Measurements from ENCODE around the gene RNF146. TPM values are rescaled to one million over a fixed set of nuclear protein-coding genes. Genes with fewer than 3 reads are reported as not detected.

Gene RNF146
- total and polyA plus RNA-seq, 2 of the 13 experiments (the other 11 are each of a cell fraction or from before 2014, with no cell fraction given) = 18.8 to 27.6 TPM

DNA sequence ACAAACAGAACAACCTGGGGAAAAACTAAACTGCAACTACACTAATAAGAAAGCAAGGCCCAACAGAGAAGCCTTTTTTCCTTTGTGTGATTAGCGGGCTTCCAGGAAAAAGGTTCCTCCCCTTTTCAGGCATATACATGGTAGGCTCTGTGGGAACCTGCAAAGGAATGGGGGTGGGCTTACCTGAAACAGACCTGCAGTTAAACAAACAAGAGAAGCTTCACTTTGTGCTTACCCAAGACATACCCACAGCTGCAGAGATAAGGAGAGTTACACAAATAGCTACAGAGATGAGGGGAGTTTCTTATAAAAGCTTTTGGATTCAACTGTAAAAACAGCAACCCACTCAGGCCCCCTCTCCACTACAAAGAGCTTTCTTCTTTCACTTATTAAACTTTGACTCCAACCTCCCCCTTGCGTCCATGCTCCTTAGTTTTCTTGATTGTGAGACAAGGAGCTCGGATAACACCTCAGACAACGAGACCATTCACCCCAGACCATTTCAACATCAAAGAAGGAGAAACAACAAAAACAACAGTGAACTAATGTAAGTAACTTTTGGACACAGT, 30.9 kb downstream of the RNF146 start (continued):
- TF ChIP-seq, protein P1, sequence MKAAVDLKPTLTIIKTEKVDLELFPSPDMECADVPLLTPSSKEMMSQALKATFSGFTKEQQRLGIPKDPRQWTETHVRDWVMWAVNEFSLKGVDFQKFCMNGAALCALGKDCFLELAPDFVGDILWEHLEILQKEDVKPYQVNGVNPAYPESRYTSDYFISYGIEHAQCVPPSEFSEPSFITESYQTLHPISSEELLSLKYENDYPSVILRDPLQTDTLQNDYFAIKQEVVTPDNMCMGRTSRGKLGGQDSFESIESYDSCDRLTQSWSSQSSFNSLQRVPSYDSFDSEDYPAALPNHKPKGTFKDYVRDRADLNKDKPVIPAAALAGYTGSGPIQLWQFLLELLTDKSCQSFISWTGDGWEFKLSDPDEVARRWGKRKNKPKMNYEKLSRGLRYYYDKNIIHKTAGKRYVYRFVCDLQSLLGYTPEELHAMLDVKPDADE (CRISPR knock-in tag; IDR thresholded peaks at IDR 0.05) = no peak
- no peak for TF ChIP-seq ZFP82 (CRISPR knock-in tag; IDR thresholded peaks at IDR 0.05; ENCODE audit: borderline replicate concordance)
- TF ChIP-seq, protein P2, sequence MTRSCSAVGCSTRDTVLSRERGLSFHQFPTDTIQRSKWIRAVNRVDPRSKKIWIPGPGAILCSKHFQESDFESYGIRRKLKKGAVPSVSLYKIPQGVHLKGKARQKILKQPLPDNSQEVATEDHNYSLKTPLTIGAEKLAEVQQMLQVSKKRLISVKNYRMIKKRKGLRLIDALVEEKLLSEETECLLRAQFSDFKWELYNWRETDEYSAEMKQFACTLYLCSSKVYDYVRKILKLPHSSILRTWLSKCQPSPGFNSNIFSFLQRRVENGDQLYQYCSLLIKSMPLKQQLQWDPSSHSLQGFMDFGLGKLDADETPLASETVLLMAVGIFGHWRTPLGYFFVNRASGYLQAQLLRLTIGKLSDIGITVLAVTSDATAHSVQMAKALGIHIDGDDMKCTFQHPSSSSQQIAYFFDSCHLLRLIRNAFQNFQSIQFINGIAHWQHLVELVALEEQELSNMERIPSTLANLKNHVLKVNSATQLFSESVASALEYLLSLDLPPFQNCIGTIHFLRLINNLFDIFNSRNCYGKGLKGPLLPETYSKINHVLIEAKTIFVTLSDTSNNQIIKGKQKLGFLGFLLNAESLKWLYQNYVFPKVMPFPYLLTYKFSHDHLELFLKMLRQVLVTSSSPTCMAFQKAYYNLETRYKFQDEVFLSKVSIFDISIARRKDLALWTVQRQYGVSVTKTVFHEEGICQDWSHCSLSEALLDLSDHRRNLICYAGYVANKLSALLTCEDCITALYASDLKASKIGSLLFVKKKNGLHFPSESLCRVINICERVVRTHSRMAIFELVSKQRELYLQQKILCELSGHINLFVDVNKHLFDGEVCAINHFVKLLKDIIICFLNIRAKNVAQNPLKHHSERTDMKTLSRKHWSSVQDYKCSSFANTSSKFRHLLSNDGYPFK (CRISPR knock-in tag; IDR thresholded peaks at IDR 0.05; ENCODE audit: borderline replicate concordance) = no peak
- TF ChIP-seq, protein P3, sequence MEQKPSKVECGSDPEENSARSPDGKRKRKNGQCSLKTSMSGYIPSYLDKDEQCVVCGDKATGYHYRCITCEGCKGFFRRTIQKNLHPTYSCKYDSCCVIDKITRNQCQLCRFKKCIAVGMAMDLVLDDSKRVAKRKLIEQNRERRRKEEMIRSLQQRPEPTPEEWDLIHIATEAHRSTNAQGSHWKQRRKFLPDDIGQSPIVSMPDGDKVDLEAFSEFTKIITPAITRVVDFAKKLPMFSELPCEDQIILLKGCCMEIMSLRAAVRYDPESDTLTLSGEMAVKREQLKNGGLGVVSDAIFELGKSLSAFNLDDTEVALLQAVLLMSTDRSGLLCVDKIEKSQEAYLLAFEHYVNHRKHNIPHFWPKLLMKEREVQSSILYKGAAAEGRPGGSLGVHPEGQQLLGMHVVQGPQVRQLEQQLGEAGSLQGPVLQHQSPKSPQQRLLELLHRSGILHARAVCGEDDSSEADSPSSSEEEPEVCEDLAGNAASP (CRISPR knock-in tag; IDR thresholded peaks at IDR 0.05; ENCODE audit: borderline replicate concordance) = peak; percentile 42; the same call in 1 of the 2 replicates
- TF ChIP-seq ZBTB7A (CRISPR knock-in tag; IDR thresholded peaks at IDR 0.05) = no peak
- TF ChIP-seq FOXP1 (IDR thresholded peaks at IDR 0.05) = no peak
- TF ChIP-seq FOXP1 (CRISPR knock-in tag; IDR thresholded peaks at IDR 0.05) = peak; percentile 31; the same call in 1 of the 2 replicates
- peak; percentile 41; the same call in 1 of the 2 replicates for TF ChIP-seq ZNF614 (CRISPR knock-in tag; IDR thresholded peaks at IDR 0.05; ENCODE audit: borderline replicate concordance)
